ENCODE results near the gene ANP32E.

ANP32E gene

GRCh38 chr1:150235852-150236613 lies at the start of gene ANP32E:
ANP32E (minus strand) TSS chr1:150236112; CDS start chr1:150235786, 326 bp downstream.
- DNase-seq (ENCODE audit: low spot score): peak; percentile 98

- DNase-seq (ENCODE audit: low spot score): no peak
These were observed 47.3 kb upstream of the ANP32E start for GRCh38 chr1:150283260-150283659.

- DNase-seq (ENCODE audit: low spot score): no peak
These were observed 46.6 kb upstream of the ANP32E start for GRCh38 chr1:150282558-150282958.

DNA sequence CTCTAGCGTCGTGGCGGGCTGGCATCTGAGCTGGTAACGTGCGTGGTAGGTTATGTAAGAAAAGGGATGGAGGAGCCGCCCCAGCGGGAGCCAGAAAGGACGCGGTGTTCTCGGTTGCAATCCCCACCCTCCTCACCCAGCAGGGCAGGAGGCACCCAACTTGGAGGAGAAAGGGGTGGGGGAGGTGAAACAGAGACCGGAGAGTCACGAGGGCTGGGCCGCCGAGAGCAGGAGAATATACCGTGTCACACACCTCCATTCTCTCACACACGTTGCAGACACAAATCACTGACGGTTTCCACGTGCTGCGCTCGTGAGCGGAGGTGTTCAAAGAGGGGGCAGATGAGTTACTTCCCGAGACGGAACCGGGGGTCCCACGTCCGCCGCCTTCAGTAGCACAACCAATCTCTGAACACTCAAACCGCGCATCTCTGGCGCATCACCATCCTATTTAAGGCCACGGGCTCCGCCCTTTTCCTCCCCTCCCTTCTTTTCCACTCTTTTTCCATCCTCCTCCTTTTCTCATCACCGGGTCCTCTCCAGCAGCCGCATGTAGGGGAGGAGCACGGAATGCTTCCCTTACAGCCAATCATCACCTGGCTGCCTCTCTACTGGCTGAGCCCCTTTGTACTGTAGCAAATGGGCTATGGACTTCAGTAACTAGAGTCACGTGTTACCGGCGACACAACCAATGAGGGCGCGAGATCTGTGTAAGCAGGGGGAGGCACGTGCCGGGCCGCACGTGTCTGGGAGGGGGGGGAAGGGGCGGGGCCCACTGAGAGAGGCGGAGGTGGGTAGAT lies 46.0 kb upstream of the ANP32E start, which contains the start of gene CIART:
Gene CIART (plus strand): TSS at position 797 of the 800 bp plus-strand sequence. CDS start 714 bp downstream, outside the sequence.
- peak; percentile 82 for DNase-seq (ENCODE audit: low spot score)

DNA sequence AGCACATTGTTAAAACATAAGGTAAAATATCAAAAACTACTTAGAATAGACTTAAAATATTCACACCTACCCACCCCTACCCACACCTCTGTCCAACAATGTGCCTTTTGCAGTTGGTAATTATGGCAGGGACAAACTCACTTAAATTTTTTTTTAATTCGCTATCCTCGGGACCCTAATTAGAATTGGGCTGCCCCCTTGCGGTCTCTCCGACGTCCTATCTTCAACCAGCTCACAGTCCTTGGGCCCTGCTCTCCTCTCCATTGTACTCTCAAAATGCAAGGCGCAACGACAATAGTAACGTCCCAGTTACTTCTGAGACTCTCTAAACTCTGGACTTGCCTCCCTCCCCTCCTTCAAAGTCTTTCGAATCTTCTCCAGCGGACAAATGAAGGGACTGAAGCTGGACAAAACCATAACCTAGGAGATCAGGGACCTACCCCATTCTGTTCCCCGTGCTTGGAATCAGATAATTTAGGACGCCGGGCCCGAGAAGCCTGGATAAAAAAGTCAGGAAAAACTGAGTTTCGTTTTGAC lies 45.4 kb upstream of the ANP32E start:
- DNase-seq (ENCODE audit: low spot score): peak; percentile 71

DNA sequence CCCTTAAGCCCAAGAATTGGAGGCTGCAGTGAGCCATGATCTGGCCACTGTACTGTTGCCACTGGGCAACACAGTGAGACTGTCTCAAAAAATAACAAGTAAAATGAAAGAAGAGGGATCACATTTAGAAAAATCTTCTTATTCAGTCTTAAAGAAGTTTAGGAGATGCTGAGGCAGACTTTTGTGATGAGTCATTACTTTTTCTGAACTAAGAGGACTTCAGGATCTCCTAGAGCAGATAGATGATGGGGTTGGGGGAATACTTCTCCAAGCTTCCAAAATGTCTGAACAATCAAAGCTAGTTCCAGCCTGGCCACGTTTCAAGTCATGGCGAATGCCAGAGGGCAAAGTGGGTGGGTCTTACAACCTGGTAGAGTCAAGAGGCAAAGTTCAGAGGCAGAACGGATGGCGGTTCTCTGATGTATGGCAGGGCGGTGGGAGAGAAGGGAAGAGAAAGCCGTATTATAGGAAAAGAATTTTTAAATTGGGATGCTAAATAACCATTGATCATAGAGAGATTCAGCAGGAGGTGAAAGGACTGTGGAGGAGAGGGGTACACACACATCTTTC lies 44.3 kb upstream of the ANP32E start:
- no peak for DNase-seq (ENCODE audit: low spot score)

DNA sequence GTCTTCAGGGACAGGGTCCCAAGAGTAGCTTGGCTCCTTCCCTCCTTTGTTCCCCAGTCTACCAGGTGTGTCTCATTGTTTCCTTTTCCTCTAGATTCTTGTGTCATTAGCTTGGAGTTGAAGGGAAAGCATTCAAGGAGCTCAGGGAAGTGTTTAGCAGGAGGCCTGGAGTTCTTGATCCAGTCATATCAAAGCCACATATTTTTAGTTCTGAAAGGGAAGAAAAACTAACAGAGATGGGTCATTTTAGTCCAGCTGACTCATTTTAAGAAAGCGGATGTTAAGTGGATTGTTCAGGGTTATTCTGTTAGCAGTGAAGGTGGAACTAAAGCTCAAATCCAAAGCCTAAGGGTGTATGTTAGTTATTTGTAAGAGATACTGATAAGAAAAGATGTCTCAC lies 37.4 kb upstream of the ANP32E start:
- DNase-seq (ENCODE audit: low spot score): no peak

GRCh38 chr1:150271291-150271959 lies 35.5 kb upstream of the ANP32E start:
- no peak for DNase-seq (ENCODE audit: low spot score)

GRCh38 chr1:150269451-150269850 lies 33.5 kb upstream of the ANP32E start:
- DNase-seq (ENCODE audit: low spot score): no peak

- DNase-seq (ENCODE audit: low spot score): peak; percentile 96
These were observed 32.9 kb upstream of the ANP32E start, which contains the start of gene APH1A for GRCh38 chr1:150268705-150269403. APH1A (minus strand) TSS chr1:150269016; CDS start chr1:150268810, 206 bp downstream.

DNA sequence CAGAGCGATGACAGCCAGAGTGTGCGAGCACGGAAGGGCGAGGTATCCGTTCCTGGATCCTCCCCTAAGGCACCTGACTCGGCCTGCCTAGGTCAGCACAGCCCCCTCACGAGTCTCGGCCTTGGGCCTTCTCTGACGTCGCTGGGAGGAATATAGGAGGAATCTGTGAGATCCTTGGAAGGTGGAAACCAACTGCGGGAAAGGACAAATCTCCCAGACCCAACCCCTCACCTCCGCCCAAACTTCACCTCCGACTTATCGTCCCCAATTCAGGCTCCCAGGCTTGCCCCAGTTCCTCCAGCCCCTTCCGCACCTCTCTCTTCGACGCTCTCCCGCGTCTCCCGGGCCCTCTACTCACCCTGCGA lies 32.4 kb upstream of the ANP32E start:
- DNase-seq (ENCODE audit: low spot score): peak; percentile 49

DNA sequence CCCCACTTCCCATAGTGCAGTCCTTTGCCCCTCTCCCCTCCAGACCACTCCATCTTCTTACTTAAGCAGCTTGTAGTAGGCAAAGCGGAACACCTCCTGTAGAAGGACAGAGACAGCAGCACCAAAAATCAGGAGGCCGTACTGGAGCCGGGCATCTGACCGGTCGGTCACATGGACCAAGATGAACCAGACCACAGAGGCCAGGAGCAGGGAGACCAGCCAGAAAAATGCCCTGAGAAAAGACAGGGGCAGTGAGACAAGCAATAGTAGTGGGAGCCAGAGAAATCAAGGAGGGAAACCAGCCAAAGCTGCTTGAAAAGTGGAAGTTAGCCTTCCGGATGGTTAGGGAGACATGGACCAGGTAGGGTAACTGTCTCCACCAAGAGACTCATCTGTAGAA lies 32.0 kb upstream of the ANP32E start:
- no peak for DNase-seq (ENCODE audit: low spot score)

- DNase-seq (ENCODE audit: low spot score): no peak
These were observed 27.6 kb upstream of the ANP32E start for GRCh38 chr1:150263549-150263948.

GRCh38 chr1:150262388-150263320 lies 26.7 kb upstream of the ANP32E start:
- no peak for DNase-seq (ENCODE audit: low spot score)

- DNase-seq (ENCODE audit: low spot score): no peak
These were observed 25.5 kb upstream of the ANP32E start for GRCh38 chr1:150261367-150261766.

- DNase-seq (ENCODE audit: low spot score): no peak
These were observed 24.1 kb upstream of the ANP32E start for GRCh38 chr1:150259758-150260669.

- DNase-seq (ENCODE audit: low spot score): no peak
These were observed 23.3 kb upstream of the ANP32E start for GRCh38 chr1:150259217-150259616.

DNA sequence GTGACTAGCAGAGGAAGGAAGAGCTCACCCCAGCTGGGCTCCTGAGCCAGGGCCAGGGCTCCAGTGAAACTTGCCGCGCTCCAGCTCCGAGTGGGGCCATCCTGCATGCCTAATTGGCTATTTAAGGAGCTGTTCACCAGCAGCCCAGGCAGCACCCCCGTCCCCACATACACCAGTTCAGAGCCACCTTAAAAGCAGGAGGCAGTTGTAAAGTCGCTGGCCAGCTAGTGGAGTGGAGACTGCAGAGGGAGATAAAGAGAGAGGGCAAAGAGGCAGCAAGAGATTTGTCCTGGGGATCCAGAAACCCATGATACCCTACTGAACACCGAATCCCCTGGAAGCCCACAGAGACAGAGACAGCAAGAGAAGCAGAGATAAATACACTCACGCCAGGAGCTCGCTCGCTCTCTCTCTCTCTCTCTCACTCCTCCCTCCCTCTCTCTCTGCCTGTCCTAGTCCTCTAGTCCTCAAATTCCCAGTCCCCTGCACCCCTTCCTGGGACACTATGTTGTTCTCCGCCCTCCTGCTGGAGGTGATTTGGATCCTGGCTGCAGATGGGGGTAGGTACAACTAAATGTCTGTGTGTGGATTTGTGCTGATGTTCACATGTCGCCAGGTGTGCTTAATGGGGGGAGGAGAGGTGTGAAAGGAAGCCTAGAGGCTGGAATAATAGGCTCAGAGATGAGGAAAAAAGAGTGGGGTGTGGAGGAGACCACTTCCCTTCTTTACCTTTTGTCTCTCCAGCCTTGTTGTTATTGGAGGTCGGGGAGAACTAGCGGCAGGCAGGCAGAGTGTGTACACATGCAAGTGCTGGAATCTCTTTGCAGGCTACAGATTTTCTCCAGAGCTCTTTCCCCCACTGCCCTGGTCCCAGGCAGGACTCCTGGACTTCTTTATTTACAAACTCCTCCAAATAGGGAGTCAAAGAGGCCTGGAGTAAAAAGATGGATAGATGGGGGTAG lies 22.0 kb upstream of the ANP32E start, which contains the start of gene CA14:
Gene CA14 (plus strand): TSS at position 151 of the 962 bp plus-strand sequence. CDS start 355 bp downstream, at position 506.
- no peak for DNase-seq (ENCODE audit: low spot score)
